Hepatocyte (in vitro differentiated cells): Measurements from ENCODE around the gene CLTCL1.

Source experiments
- CTCF ChIP-seq: fragments of 200-600 bp; sonication (generic); IDR thresholded peaks from 2 replicates; pipeline ENCODE4 v1.5.1; 2016; ENCODE audit warnings: antibody characterized with exemption, mild to moderate bottlenecking; ENCODE audit not compliant: poor library complexity
- EZH2 ChIP-seq: fragments of 200-600 bp; sonication (generic); IDR thresholded peaks from 2 replicates; pipeline ENCODE4 v1.6.1; 2016; ENCODE audit warnings: antibody characterized with exemption, mild to moderate bottlenecking, borderline replicate concordance

- no peak for TF ChIP-seq CTCF
- TF ChIP-seq EZH2, result no peak
Measured at GRCh38 chr22:19180740-19181410, 110.6 kb downstream of the CLTCL1 start.
